Hepatocyte (in vitro differentiated cells): ENCODE data around the gene TENM4. TPM values are rescaled to one million over a fixed set of nuclear protein-coding genes. Genes with fewer than 3 reads are reported as not detected.

ENCODE experiments used
- DNase-seq: peaks from one replicate; pipeline ENCODE4 v3.0.0-alpha.2; 2016; ENCODE audit warnings: low spot score
- H2AFZ ChIP-seq: fragments of 200-600 bp; sonication (generic); 2 replicates; pipeline ENCODE4 v1.6.0; 2016; ENCODE audit warnings: antibody characterized with exemption, mild to moderate bottlenecking
- H3K27ac ChIP-seq: fragments of 200-600 bp; sonication (generic); 2 replicates; pipeline ENCODE4 v1.5.1; 2016; ENCODE audit warnings: mild to moderate bottlenecking
- H3K27me3 ChIP-seq: fragments of 200-600 bp; sonication (generic); 2 replicates; pipeline ENCODE4 v1.6.1; 2016
- H3K36me3 ChIP-seq: fragments of 200-600 bp; sonication (generic); replicated peaks from 2 replicates; pipeline ENCODE4 v1.5.1; 2016; ENCODE audit warnings: low read depth; ENCODE audit not compliant: insufficient read depth
- H3K4me1 ChIP-seq: fragments of 200-600 bp; sonication (generic); 2 replicates; pipeline ENCODE4 v1.5.1; 2016; ENCODE audit warnings: mild to moderate bottlenecking, moderate library complexity; ENCODE audit not compliant: insufficient read depth
- H3K4me2 ChIP-seq: fragments of 200-600 bp; sonication (generic); 2 replicates; pipeline ENCODE4 v1.6.0; 2016
- H3K4me3 ChIP-seq: fragments of 200-600 bp; sonication (generic); 2 replicates; pipeline ENCODE4 v1.5.1; 2016; ENCODE audit warnings: mild to moderate bottlenecking
- H3K79me2 ChIP-seq: fragments of 200-600 bp; sonication (generic); 2 replicates; pipeline ENCODE4 v1.6.0; 2017; ENCODE audit warnings: mild to moderate bottlenecking
- H3K9me2 ChIP-seq: fragments of 200-600 bp; sonication (generic); replicated peaks from 2 replicates; pipeline ENCODE4 v1.6.0; 2017; ENCODE audit warnings: mild to moderate bottlenecking; ENCODE audit not compliant: insufficient read depth
- H3K9me3 ChIP-seq: fragments of 200-600 bp; sonication (generic); 2 replicates; pipeline ENCODE4 v1.5.1; 2016; ENCODE audit warnings: low read depth, mild to moderate bottlenecking
- H4K20me1 ChIP-seq: fragments of 200-600 bp; sonication (generic); 2 replicates; pipeline ENCODE4 v1.6.0; 2016; ENCODE audit warnings: mild to moderate bottlenecking; ENCODE audit not compliant: insufficient read depth, poor library complexity, severe bottlenecking
- CTCF ChIP-seq: fragments of 200-600 bp; sonication (generic); IDR thresholded peaks from 2 replicates; pipeline ENCODE4 v1.5.1; 2016; ENCODE audit warnings: antibody characterized with exemption, mild to moderate bottlenecking; ENCODE audit not compliant: poor library complexity
- EZH2 ChIP-seq: fragments of 200-600 bp; sonication (generic); IDR thresholded peaks from 2 replicates; pipeline ENCODE4 v1.6.1; 2016; ENCODE audit warnings: antibody characterized with exemption, mild to moderate bottlenecking, borderline replicate concordance
- EZH2phosphoT487 ChIP-seq: fragments of 200-600 bp; sonication (generic); IDR thresholded peaks from one replicate; pipeline ENCODE4 v1.6.1; 2018; ENCODE audit warnings: antibody characterized with exemption, mild to moderate bottlenecking, low read depth, moderate library complexity; ENCODE audit not compliant: unreplicated experiment, severe bottlenecking
- WGBS: methylation state at CpG from one replicate; pipeline ENCODE4 v1.1.6; 2016; ENCODE audit warnings: low lambda C conversion rate; ENCODE audit errors: missing lambda C conversion rate; 5-methylcytosine and 5-hydroxymethylcytosine counted together
- polyA plus RNA-seq: library from polyadenylated mRNA; unstranded; fragments of >200 nt; fragmentation: Nextera tagmentation; extraction: Ambion mirVana; gene quantifications from 2 replicates; pipeline ENCODE4 v1.2.1, GENCODE V29; 2016
- total RNA-seq: library from RNA; depleted of rRNA; stranded (reverse); fragments of >200 nt; gene quantifications from 2 replicates; pipeline ENCODE4 v1.2.3, GENCODE V29; 2014

Gene TENM4
- total and polyA plus RNA-seq, 2 experiments from 2014 or later: 18.4 to 18.7 TPM

DNA sequence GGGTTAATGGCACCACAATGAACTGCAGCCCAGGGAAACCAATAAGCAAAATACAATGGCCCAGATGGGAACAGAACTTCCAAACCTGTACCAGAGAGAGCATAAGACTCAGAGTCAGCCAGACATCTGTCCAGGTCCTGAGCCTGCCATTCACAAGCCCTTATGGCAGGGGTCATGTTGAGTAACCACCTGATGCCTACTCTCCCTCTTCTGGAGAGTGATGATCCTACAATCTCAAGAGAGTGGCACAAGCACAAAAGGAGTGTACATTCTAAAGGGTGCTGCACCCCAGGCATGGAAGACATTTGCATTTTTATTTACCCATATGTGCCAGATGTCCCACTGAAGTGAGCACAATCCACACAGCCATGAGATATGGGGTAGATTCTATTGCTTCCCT is 10.6 kb downstream of the TENM4 start:
- H3K9me2 ChIP-seq: no peaks in the 10 kb centered on the region
- H3K79me2 ChIP-seq: peaks cover 66% of the 10 kb centered on the region
- H4K20me1 ChIP-seq: peaks cover 4% of the 10 kb centered on the region
- no peaks in the 10 kb centered on the region for H3K36me3 ChIP-seq
- DNase-seq: no peak
- H3K4me3 ChIP-seq: no peak overlapping the region
- peaks cover 15% of the 10 kb centered on the region for H3K4me1 ChIP-seq
- H2AFZ ChIP-seq: no peak overlapping the region
- no peak for TF ChIP-seq EZH2
- TF ChIP-seq CTCF: no peak
- no peak for TF ChIP-seq EZH2phosphoT487
- no peak overlapping the region for H3K4me2 ChIP-seq
- no peak overlapping the region for H3K27ac ChIP-seq
- H3K9me3 ChIP-seq: no peaks in the 10 kb centered on the region
- H3K27me3 ChIP-seq: peaks cover 1% of the 10 kb centered on the region

DNA sequence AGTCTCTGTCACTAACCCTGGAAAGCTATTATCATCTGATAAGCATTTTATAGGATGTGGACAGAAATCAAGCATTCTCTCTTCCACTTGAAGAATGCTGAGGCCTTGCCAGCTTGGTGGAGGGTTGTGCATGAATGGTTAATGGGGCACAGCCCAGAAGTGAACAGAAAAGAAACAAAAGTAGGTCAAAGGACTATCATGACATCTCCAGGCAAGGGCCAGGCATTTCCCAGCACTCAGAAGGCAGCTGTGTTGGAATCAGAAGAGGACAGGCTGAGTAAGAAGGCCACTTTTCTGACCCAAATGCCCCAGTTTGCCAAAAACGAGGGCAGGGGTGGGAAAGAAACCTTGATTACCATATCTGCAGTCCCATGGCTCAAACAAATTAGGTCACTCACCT is 12.4 kb downstream of the TENM4 start:
- TF ChIP-seq EZH2phosphoT487: no peak
- no peak for TF ChIP-seq EZH2
- no peak for TF ChIP-seq CTCF
- H3K4me2 ChIP-seq: no peak overlapping the region
- DNase-seq: no peak
- H3K79me2 ChIP-seq: peaks cover 52% of the 10 kb centered on the region
- no peaks in the 10 kb centered on the region for H3K9me2 ChIP-seq
- no peak overlapping the region for H3K27ac ChIP-seq
- no peaks in the 10 kb centered on the region for H3K27me3 ChIP-seq
- peaks cover 7% of the 10 kb centered on the region for H3K4me1 ChIP-seq
- peaks cover 4% of the 10 kb centered on the region for H4K20me1 ChIP-seq
- 45% methylated on average over 1 of the region's 1 CpG for WGBS
- H3K9me3 ChIP-seq: no peaks in the 10 kb centered on the region
- no peak overlapping the region for H2AFZ ChIP-seq
- no peaks in the 10 kb centered on the region for H3K36me3 ChIP-seq
- H3K4me3 ChIP-seq: no peak overlapping the region

GRCh38 chr11:79427611-79428327 is 13.1 kb downstream of the TENM4 start:
- 88% methylated on average over 5 of the region's 5 CpGs for WGBS
- DNase-seq: no peak
- TF ChIP-seq EZH2: no peak
- TF ChIP-seq CTCF: no peak
- TF ChIP-seq EZH2phosphoT487: no peak
- no peak overlapping the region for H2AFZ ChIP-seq
- no peak overlapping the region for H3K4me3 ChIP-seq
- no peaks in the 10 kb centered on the region for H3K9me3 ChIP-seq
- H3K27ac ChIP-seq: no peak overlapping the region
- H3K4me2 ChIP-seq: no peak overlapping the region
- peaks cover 1% of the 10 kb centered on the region for H4K20me1 ChIP-seq
- H3K4me1 ChIP-seq: peaks cover under 1% of the 10 kb centered on the region
- H3K9me2 ChIP-seq: no peaks in the 10 kb centered on the region
- H3K79me2 ChIP-seq: peaks cover 45% of the 10 kb centered on the region
- no peaks in the 10 kb centered on the region for H3K27me3 ChIP-seq
- no peaks in the 10 kb centered on the region for H3K36me3 ChIP-seq
